ENCODE data around the gene IRF4.
"Not testable (repeated sequence)": the region's sequence is repeated elsewhere in the genome, so short reads cannot be mapped to it uniquely, and the experiment has no call there.

IRF4 gene

DNA sequence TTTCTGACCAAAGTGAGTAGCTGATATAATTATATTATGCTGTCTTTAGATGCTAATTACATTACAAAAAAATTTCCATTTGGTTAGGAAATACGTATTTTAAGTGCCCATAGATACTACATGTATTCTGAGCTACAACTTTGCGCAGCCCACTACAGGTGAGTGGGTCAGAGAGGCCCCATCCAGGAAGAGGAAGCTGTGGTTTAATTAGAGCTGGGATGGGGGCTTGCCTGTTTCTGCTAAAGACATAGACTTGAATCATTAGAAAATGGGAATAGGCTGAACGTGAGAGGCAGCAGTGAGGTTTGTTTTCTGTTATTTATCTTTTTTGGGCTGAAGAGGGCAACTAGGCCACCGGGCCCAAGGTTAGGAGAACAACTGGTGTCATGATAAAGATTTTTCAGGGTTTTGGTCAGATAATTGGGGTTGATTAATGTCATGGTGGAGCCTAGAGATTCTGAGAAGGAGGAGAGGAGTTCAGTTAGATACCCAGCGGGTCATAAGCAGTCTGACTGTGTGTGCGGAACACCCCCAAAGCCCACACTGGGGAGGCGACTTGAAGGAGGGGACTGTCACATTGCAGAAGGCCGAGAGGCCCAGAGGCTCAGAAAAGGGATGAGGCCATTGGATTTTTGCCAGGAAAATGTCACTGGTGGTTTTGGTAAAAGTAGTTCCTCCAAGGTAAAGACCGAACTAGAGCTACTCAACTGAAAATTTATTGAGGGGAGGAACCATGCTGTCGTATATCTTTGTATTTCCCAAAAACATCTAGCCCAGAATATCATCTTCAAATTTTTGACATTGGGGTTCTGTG, 14.5 kb upstream of the IRF4 start:
- Mint-ChIP-seq H3K27ac (no peak overlapping the region), H3K4me3 (no peak overlapping the region), H3K27me3 (peaks cover 30 to 64% of the 10 kb centered on the region in 2 donors), H3K9me3 (no peaks in the 10 kb centered on the region), H3K36me3 (ENCODE audit: insufficient read depth) (no peaks in the 10 kb centered on the region), H3K4me1 (ENCODE audit: low read depth in 2 of 2) (peaks cover 6 to 17% of the 10 kb centered on the region in 2 donors)
- ATAC-seq (replicated peaks): no peak
- no peak for DNase-seq

DNA sequence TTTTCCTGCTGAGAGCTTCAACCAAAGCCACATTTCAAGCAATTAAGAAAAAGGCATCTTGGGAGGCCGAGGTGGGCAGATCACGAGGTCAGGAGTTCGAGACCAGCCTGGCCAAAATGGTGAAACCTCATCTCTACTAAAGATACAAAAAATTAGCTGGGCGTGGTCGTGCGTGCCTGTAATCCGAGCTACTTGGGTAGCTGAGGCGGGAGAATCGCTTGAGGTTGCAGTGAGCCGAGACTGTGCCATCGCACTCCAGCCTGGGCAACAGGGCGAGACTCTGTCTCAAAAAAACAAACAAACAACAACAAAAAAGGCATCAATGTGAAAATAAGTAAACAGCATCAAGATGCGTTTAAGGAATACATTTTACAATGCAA, 13.9 kb upstream of the IRF4 start:
- ATAC-seq (replicated peaks); H3K36me3 Mint-ChIP-seq (ENCODE audit: insufficient read depth); H3K27ac Mint-ChIP-seq; H3K9me3 Mint-ChIP-seq; DNase-seq; H3K4me3 Mint-ChIP-seq: not testable (repeated sequence)
- peaks cover 36 to 67% of the 10 kb centered on the region in 2 donors for H3K27me3 Mint-ChIP-seq
- H3K4me1 Mint-ChIP-seq (ENCODE audit: low read depth in 2 of 2): peaks cover 4 to 16% of the 10 kb centered on the region in 2 donors

GRCh38 chr6:378090-378957, 13.2 kb upstream of the IRF4 start:
- DNase-seq (no peak), ATAC-seq (replicated peaks) (no peak)
- Mint-ChIP-seq H3K4me1 (ENCODE audit: low read depth in 2 of 2) (peaks cover 0 to 12% of the 10 kb centered on the region in 2 donors), H3K9me3 (no peaks in the 10 kb centered on the region), H3K27ac (no peak overlapping the region), H3K27me3 (peaks cover 39 to 66% of the 10 kb centered on the region in 2 donors), H3K36me3 (ENCODE audit: insufficient read depth) (no peaks in the 10 kb centered on the region), H3K4me3 (no peak overlapping the region)

DNA sequence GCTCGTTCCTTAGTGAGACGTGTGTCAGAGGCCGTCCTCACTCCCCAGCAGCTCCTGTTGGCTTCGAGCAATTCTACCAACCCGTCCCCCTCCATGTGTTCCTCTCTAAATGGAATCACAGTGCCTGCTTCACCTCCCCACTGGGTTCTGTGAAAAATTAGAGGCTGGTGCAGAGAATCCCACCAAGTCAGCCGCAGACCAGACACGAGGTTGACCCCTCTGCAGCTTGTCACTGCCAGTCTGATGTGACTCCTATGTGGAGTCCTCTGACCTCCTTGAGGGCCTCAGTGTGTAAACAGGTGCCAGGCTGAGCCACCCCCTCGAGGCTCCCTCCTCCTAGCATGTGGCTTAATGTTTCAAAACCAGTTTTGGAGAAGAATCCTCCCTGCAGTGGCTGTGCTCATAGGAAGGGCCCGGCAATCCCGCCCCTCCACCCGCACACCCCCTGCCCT, 12.6 kb upstream of the IRF4 start:
- no peak for ATAC-seq (replicated peaks)
- Mint-ChIP-seq H3K27ac (no peak overlapping the region), H3K4me3 (no peak overlapping the region)

DNA sequence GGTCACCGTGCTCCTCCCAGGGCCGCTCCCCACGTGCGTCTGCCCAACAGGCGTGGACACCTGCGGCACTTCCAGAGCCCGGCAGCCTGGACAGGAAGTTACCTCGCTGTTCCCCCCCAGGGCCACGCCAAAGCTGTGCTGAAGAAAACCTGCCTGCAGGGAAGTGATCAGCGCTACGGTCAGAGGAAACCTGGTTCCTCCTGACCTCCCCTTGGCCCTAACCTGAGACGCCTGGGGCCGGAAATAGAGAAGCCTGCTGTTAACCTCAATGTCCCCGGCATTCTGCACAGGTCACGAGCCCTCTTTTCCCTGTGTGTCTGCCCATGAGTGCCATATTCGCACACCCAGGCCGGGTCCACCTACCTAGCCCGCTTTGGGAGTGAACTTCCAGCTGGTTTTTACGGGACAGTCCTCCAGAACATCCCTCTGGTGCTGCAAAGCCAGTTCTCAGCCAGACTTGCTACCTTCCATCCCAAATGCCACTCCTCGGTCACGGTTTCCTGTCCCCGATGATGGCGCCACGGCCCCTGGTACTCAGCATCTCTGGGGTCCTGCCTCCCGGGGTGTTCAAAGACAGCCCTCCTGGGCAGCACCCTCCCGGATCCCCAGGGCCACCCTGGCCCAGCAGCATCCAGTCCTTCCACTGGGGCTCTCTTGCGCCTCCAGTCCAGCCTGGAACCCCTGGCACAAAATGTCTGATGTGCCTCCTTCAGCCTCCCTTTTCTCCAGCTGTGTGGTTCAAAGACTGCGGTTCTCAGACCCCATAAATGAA, 12.0 kb upstream of the IRF4 start:
- ATAC-seq (replicated peaks): no peak
- peaks cover 0 to 12% of the 10 kb centered on the region in 2 donors for H3K4me1 Mint-ChIP-seq (ENCODE audit: low read depth in 2 of 2)
- H3K27me3 Mint-ChIP-seq: peaks cover 45 to 72% of the 10 kb centered on the region in 2 donors
- no peak for DNase-seq
- no peaks in the 10 kb centered on the region for H3K36me3 Mint-ChIP-seq (ENCODE audit: insufficient read depth)
- no peak overlapping the region for H3K27ac Mint-ChIP-seq
- peak overlapping the region in 1 of 2 donors; percentile 6 for H3K4me3 Mint-ChIP-seq
- H3K9me3 Mint-ChIP-seq: no peaks in the 10 kb centered on the region

More for the DNA sequence above, 12.6 kb upstream of the IRF4 start:
- no peak for DNase-seq
- H3K27me3 Mint-ChIP-seq: peaks cover 44 to 72% of the 10 kb centered on the region in 2 donors
- H3K4me1 Mint-ChIP-seq (ENCODE audit: low read depth in 2 of 2): peaks cover 0 to 12% of the 10 kb centered on the region in 2 donors
- H3K9me3 Mint-ChIP-seq: no peaks in the 10 kb centered on the region
- no peaks in the 10 kb centered on the region for H3K36me3 Mint-ChIP-seq (ENCODE audit: insufficient read depth)

- no peaks in the 10 kb centered on the region for H3K36me3 Mint-ChIP-seq (ENCODE audit: insufficient read depth)
- DNase-seq (no peak), ATAC-seq (replicated peaks) (no peak)
- no peaks in the 10 kb centered on the region for H3K9me3 Mint-ChIP-seq
- H3K4me3 Mint-ChIP-seq: no peak overlapping the region
- H3K27ac Mint-ChIP-seq: no peak overlapping the region
- H3K27me3 Mint-ChIP-seq: peaks cover 40 to 74% of the 10 kb centered on the region in 2 donors
- H3K4me1 Mint-ChIP-seq (ENCODE audit: low read depth in 2 of 2): peaks cover 0 to 12% of the 10 kb centered on the region in 2 donors
These were observed 11.0 kb upstream of the IRF4 start for GRCh38 chr6:380234-381218.

DNA sequence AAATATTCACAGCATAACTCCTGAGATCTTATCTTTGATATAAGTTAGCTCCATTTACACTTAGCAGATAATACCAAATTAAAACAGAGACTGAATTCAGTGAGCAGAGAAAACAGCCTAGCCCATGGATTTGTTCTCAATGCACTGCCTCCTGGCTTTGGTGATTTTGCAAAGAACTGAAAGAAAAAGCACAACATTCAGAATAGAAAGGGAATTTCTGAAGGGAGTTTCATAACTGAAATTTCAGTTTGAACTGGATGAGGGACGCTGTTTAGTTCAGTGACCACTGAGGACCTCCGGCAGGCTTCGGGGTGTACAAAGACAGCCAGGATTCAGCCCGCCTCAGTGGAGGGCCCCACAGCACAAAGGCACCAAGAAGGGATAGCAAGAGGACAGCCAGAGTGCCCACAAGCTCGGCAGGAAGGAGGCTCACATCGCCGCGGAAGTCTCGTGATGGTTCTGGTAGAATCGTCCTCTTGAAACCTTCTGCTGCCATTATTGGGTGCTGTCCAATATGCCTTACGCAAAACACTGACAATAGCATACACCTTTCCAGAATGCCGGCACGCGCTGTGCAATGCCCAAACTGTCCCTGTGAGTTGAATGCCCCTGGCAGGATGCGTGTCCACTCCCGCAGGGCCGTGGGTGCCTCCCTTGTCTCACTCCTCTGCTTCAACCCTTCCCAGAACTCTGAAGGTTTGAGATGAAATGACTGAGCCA, 9.7 kb upstream of the IRF4 start:
- H3K27ac Mint-ChIP-seq: no peak overlapping the region
- ATAC-seq (replicated peaks) (no peak), DNase-seq (no peak)
- H3K9me3 Mint-ChIP-seq: no peaks in the 10 kb centered on the region
- H3K36me3 Mint-ChIP-seq (ENCODE audit: insufficient read depth): no peaks in the 10 kb centered on the region
- peaks cover 0 to 10% of the 10 kb centered on the region in 2 donors for H3K4me1 Mint-ChIP-seq (ENCODE audit: low read depth in 2 of 2)
- peaks cover 34 to 80% of the 10 kb centered on the region in 2 donors for H3K27me3 Mint-ChIP-seq
- no peak overlapping the region for H3K4me3 Mint-ChIP-seq

GRCh38 chr6:382883-383810, 8.4 kb upstream of the IRF4 start:
- Mint-ChIP-seq H3K36me3 (ENCODE audit: insufficient read depth) (no peaks in the 10 kb centered on the region), H3K4me1 (ENCODE audit: low read depth in 2 of 2) (peaks cover 0 to 8% of the 10 kb centered on the region in 2 donors), H3K27me3 (peaks cover 29 to 85% of the 10 kb centered on the region in 2 donors), H3K9me3 (no peaks in the 10 kb centered on the region), H3K4me3 (no peak overlapping the region), H3K27ac (no peak overlapping the region)
- ATAC-seq (replicated peaks) (no peak), DNase-seq (no peak)

DNA sequence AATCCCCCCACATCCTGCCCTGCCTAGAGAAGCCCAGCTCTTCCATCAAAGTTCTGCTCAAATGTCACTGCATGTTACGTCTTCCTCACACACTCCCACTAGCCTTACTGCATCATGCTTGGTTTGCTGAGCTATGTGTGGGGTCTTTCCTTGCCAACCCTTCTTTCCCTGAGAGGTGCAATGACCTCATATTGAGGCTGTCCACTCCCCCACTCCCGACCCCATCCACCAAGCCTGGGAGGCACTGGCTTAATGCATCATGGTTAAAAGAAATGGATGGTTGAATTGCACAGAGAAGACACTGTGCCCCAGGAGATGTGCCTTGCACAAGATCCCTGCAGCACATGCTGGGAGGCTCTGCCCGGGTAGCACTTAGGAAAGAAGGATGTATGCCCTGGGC, 7.7 kb upstream of the IRF4 start:
- H3K9me3 Mint-ChIP-seq: no peaks in the 10 kb centered on the region
- no peak overlapping the region for H3K4me3 Mint-ChIP-seq
- H3K27me3 Mint-ChIP-seq: peaks cover 29 to 92% of the 10 kb centered on the region in 2 donors
- H3K27ac Mint-ChIP-seq: no peak overlapping the region
- ATAC-seq (replicated peaks): no peak
- no peak for DNase-seq
- H3K36me3 Mint-ChIP-seq (ENCODE audit: insufficient read depth): no peaks in the 10 kb centered on the region
- H3K4me1 Mint-ChIP-seq (ENCODE audit: low read depth in 2 of 2): peaks cover 0 to 8% of the 10 kb centered on the region in 2 donors

- H3K27me3 Mint-ChIP-seq: peaks cover 29 to 86% of the 10 kb centered on the region in 2 donors
- no peaks in the 10 kb centered on the region for H3K36me3 Mint-ChIP-seq (ENCODE audit: insufficient read depth)
- ATAC-seq (replicated peaks) (no peak), DNase-seq (no peak)
- H3K9me3 Mint-ChIP-seq: no peaks in the 10 kb centered on the region
- H3K4me3 Mint-ChIP-seq: no peak overlapping the region
- H3K27ac Mint-ChIP-seq: no peak overlapping the region
- H3K4me1 Mint-ChIP-seq (ENCODE audit: low read depth in 2 of 2): peaks cover 7 to 8% of the 10 kb centered on the region in 2 donors
These were observed 6.7 kb upstream of the IRF4 start for GRCh38 chr6:384898-385297.

DNA sequence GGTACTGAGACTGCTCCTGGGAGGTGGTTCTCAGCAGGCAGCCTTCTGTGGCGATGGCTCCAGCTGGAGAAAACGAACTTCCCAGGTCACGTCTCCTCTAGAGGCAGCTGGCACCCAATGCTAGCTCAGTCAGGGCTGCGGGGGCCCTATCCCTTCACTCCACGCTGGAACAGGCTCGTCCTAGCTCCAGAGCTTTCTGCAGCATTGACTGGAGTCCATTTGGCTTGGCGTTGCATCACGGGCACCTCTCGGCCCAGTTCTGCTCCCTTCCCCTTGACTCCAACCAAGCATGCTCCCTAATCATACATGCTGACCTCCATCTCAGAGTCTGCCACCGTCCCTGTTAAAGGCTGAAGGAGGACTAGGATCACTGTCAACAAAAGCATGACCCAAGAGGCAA, 5.9 kb upstream of the IRF4 start:
- ATAC-seq (replicated peaks) (no peak), DNase-seq (no peak)
- Mint-ChIP-seq H3K27me3 (peaks cover 25 to 79% of the 10 kb centered on the region in 2 donors), H3K27ac (no peak overlapping the region), H3K9me3 (no peaks in the 10 kb centered on the region), H3K36me3 (ENCODE audit: insufficient read depth) (no peaks in the 10 kb centered on the region), H3K4me1 (ENCODE audit: low read depth in 2 of 2) (peaks cover 6 to 13% of the 10 kb centered on the region in 2 donors), H3K4me3 (no peak overlapping the region)

Measured in effector memory CD8-positive, alpha-beta T cell (primary cell).